IMR-90 (cell line): ENCODE data around the gene KCTD10.

Source experiments
- BHLHE40 ChIP-seq: fragments of 150-350 bp; IDR thresholded peaks from 2 replicates; pipeline ENCODE4 v1.6.1; 2016; ENCODE audit warnings: mild to moderate bottlenecking, low read depth, low read length
- CEBPB ChIP-seq: IDR thresholded peaks from 2 replicates; pipeline ENCODE4 v1.6.1; 2012; ENCODE audit warnings: low read depth, low read length, improper control_type of control experiment
- CTCF ChIP-seq: conservative IDR thresholded peaks from 2 replicates; pipeline ENCODE4 v1.5.1; 2012; ENCODE audit warnings: mild to moderate bottlenecking, low read depth, low read length, improper control_type of control experiment
- FOS ChIP-seq: fragments of 150-350 bp; IDR thresholded peaks from 2 replicates; pipeline ENCODE4 v1.6.1; 2016; ENCODE audit warnings: low read depth, low read length
- MAFK ChIP-seq: IDR thresholded peaks from 2 replicates; pipeline ENCODE4 v1.6.1; 2012; ENCODE audit warnings: low read depth, low read length, improper control_type of control experiment
- MXI1 ChIP-seq: IDR thresholded peaks from 2 replicates; pipeline ENCODE4 v1.6.1; 2012; ENCODE audit warnings: low read depth, mild to moderate bottlenecking, low read length, moderate library complexity, borderline replicate concordance
- POLR2A ChIP-seq: IDR thresholded peaks from 2 replicates; pipeline ENCODE4 v1.6.1; 2012; ENCODE audit warnings: mild to moderate bottlenecking, low read depth, low read length
- RAD21 ChIP-seq: IDR thresholded peaks from 2 replicates; pipeline ENCODE4 v1.6.1; 2012; ENCODE audit warnings: low read length, improper control_type of control experiment
- RCOR1 ChIP-seq: IDR thresholded peaks from 2 replicates; pipeline ENCODE4 v1.6.1; 2012; ENCODE audit warnings: mild to moderate bottlenecking, low read length, improper control_type of control experiment; ENCODE audit not compliant: insufficient replicate concordance
- RFX5 ChIP-seq: IDR thresholded peaks from 2 replicates; pipeline ENCODE4 v1.8.0; 2012; ENCODE audit warnings: low read depth, mild to moderate bottlenecking, low read length, moderate library complexity
- SMC3 ChIP-seq: fragments of 150-350 bp; IDR thresholded peaks from 2 replicates; pipeline ENCODE4 v1.6.1; 2016; ENCODE audit warnings: low read depth, mild to moderate bottlenecking, antibody characterized with exemption, low read length, moderate library complexity
- USF2 ChIP-seq: fragments of 150-350 bp; IDR thresholded peaks from 2 replicates; pipeline ENCODE4 v1.6.1; 2017; ENCODE audit warnings: mild to moderate bottlenecking, antibody characterized with exemption, low read length, low read depth
- TF ChIP-seq, protein P1 (sequence below): fragments of 150-350 bp; IDR thresholded peaks from 2 replicates; pipeline ENCODE4 v1.6.1; 2016; ENCODE audit warnings: low read depth, mild to moderate bottlenecking, low read length, moderate library complexity, borderline replicate concordance

GRCh38 chr12:109467978-109468676 lies 9.0 kb downstream of the KCTD10 start:
- no peak for TF ChIP-seq CTCF
- no peak for TF ChIP-seq CEBPB
- TF ChIP-seq BHLHE40: no peak
- no peak for TF ChIP-seq POLR2A
- no peak for TF ChIP-seq MXI1
- no peak for TF ChIP-seq USF2
- no peak for TF ChIP-seq RCOR1
- no peak for TF ChIP-seq SMC3
- TF ChIP-seq RAD21: no peak
- no peak for TF ChIP-seq MAFK
- TF ChIP-seq, protein P1, sequence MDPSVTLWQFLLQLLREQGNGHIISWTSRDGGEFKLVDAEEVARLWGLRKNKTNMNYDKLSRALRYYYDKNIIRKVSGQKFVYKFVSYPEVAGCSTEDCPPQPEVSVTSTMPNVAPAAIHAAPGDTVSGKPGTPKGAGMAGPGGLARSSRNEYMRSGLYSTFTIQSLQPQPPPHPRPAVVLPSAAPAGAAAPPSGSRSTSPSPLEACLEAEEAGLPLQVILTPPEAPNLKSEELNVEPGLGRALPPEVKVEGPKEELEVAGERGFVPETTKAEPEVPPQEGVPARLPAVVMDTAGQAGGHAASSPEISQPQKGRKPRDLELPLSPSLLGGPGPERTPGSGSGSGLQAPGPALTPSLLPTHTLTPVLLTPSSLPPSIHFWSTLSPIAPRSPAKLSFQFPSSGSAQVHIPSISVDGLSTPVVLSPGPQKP: no peak
- TF ChIP-seq FOS: no peak
- no peak for TF ChIP-seq RFX5
